ENCODE data around the gene CXCL12.

GRCh38 chr10:44387853-44388251, 3.0 kb upstream of the CXCL12 start:
- TF ChIP-seq BHLHE40 (IDR thresholded peaks at IDR 0.05; ENCODE audit: borderline replicate concordance) (no peak), SUZ12 (IDR thresholded peaks at IDR 0.05) (no peak), TARDBP (IDR thresholded peaks at IDR 0.05) (no peak), NFRKB (IDR thresholded peaks at IDR 0.05) (no peak), ZNF384 (IDR thresholded peaks at IDR 0.05) (no peak), FOXM1 (IDR thresholded peaks at IDR 0.05; ENCODE audit: borderline replicate concordance) (no peak), LEF1 (IDR thresholded peaks at IDR 0.05; ENCODE audit: borderline replicate concordance) (no peak), L3MBTL2 (conservative IDR thresholded peaks at IDR 0.05) (no peak)

All from HEK293T (cell line).